HG02938 (cell line): ENCODE results near the gene VDAC1.
"Not testable (repeated sequence)": the region's sequence is repeated elsewhere in the genome, so short reads cannot be mapped to it uniquely, and the experiment has no call there.

ENCODE experiments used
- ATAC-seq: cut with Tn5 transposase; IDR thresholded peaks from one replicate; pipeline ENCODE4 v1.9.1; 2021; ENCODE audit warnings: mild to moderate bottlenecking, moderate library complexity; ENCODE audit not compliant: unreplicated experiment

VDAC1 gene

DNA sequence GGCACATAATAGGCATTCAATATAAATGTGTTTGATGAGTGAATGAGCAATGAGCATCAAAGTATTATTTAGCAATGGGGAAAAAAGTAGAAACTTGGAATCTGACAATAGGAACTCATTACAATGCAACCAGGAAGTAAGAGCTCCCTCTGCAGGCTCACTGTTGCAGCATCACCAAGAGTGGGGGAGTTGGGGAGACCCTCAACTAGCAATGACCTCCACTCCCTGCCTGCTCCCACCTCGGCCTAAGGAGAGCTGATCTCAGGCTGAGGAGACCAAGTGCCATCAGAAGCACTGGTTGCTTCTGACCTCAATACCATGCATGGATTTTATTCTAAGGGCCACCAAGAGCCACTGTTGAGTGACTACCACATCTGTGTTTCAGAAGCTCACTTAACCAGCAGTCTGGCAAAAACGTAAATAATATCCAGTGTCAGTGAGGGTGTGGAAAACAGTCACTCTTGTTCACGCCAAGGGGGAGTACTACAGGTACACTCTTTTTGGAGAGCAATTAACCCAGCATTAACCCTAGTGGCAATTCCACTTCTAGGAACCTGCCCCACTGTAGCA, 8.0 kb downstream of the VDAC1 start:
- ATAC-seq: no peak

DNA sequence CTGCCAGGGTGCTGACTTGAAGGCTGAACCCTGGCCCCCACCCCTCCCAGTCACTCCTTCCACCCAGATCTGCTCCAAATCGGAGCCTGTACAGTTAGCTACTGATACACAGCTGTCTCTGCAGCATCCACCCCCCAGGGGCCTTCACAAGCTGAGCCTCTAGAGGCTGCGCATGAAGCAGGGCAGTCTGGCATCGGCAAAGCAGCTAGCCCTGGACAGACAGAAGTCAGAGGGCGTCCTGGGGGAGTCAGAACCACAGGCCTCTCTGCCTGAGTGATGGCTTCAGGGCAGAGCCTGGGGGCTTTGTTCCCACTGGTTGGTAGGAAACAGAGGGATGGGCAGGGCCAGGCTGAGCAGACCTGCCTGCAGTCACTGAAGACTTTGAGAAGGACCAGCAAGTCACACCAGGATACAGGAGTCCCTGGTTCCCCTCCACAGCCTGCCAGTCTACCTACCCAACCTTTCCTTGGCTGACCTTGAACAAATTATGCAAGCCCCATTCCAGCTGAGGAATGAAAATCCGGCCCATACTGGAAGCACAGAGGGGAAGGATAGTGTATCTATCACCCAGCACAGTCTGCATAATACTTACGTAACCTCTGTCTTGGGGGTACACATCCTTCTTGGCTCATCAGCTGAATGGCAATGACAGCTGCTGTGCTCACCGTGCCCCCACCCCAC, 8.8 kb downstream of the VDAC1 start:
- no peak for ATAC-seq

DNA sequence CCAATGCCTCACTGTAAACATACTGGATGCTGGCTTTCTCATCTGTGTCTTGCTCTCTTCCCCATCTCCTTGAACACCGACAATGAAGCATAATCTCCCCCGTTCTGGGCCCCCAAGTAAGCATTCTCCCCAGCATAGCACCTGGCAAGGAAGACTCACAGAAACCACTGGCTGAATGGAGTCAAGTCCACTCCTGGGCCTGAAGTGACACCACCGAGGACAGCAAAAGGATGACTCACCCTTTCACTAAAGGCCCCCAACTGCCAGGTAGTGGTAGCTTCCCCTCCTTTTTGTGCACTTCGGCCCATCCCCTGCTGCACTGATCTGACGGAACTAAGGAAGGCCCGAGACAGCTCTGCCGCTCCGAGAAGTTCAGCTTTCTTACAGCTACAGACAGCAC, 9.4 kb downstream of the VDAC1 start:
- ATAC-seq: no peak

DNA sequence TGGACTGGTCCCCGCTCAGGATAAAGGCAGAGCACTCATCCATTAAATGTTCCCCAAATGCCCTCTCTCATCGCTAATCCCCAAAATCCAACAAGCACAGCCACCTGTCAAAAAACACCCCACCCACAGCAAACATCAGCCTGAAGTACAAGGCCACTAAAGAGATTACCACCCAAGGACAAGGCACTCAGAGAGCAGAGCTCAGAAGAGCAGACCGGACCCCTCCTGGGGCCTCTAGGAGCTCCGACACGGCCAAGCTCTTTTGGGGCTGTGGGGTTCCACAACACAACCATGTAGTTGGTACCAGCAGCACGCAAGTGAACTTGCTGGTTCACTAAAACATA, 9.8 kb downstream of the VDAC1 start:
- no peak for ATAC-seq

DNA sequence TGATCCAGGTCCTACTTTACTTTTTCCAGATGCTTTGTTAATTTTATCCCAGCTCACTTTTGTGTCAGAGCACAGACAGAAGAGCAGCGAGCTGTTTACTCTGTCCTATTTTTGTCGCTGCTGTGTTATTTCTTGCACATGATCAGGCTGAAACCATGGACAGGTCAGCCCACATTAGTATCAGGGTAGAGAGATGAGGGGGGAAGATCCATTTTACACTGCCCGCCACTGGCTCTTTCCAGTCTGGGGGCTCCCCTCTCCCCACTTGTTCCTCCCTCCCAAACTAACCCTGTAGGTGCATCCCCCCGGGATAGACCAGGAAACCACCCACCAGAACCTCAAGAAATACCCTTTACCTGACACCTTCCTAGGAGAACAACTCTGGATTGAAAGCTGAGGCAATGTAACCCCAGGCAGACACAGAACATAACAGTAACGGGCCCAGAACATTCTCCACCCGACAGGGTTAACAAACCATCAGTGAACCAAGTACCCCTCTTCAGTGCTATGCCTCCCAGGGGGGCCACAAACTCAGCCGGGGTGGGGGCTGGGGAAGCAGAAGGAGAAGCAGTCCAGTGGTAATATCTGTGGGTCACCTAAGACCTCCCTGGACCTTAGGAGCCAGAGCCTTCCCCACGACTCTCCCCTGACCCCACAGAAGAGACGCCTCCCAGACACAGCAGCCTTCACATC, 10.3 kb downstream of the VDAC1 start:
- ATAC-seq: no peak

DNA sequence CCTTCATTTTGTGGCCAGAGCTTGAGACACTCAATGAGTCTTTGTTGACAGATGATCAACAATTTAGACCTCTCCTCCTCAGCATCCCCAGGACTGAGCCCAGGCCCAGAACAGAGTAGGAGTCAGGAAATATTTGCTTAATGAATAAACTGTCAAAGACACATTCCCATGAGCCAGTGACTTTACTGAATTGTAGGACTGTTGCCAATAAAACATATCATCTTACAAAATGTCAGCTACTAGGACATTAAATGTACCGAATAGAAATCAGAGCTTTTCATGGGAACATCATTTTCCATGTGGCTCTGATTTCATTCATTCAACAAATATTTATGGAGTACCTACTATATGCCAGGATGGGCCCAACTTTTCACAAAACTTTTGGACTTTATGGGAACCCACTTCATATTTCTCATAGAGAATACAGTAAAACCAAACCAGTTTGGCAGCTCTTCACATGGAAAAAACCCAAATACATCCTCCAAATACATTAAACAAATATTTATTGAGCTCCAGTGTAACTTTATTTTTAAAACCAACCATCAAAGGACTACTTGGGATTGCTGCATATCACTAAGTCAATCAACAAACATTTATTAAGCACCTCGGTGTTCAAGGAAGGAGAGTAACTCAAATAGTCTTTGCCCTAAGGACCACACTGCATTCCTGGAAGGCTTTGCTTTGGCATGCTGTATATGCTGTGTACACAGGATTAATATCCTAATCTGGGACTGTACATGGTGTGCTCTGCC, 11.4 kb downstream of the VDAC1 start:
- ATAC-seq: no peak

DNA sequence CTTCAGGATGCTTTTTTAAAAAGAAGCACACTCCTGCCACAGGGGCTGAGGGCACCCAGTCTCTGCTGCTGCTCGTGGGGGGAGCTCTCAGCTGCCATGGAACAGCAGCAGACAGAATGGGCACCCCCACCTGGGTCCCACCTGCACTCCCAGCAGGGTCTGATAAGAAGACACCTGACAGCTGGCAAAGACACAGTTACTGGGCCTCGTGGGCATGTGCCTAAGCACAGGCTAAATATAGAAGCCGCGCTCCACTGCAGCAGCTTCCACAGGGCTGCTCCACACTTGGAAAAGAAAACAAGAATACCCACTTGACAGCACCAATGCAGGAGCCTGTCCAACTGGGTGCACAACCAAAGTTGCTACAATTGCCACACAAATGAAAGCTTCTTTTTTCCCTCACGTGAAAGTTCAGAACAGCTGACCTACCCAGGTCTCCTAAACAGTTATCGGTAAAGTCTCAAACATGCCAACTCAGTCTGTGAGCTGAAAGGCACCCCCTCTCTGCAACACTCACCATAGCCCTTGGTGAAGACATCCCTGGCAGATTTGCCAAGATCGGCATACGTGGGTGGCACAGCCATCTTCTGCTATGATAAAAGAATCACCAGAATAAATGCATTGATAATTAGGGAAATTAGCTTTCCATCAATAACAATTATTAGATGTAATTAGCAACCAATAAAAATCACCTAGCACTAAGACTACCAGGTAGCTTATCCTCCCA, 12.2 kb downstream of the VDAC1 start:
- ATAC-seq: no peak

DNA sequence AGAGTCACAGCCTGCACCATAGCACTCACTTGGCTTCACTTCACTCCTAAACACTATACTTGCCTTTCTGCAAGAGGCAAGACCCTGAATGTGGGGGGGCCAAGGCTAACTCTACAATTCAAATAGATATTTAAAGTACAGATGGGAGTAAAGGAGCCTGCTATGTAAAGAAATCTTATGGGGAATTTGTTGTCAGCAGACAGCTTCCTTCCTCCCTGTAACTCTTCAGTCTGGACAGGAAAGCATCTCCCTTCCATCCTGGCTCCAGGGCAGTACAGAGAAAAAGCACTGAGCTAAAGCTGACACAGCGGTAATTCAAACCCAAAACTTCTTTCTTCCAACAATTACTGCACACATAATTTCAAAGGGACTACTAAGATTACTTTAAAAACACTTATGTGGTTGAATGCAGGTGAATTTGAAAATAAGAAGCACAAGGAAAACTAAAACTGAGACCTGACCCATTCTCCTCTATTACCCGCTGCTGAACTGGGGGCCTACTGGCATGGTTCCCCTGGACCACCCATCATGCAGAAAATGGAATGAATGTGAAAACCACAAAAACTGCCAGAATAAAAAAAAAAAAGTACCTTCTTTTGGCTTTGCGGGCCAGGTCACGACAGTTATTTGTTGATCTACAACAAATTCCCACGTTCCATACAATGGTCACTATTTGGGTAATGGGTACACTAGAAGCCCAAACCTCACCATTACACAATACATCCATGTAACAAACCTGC, 13.4 kb downstream of the VDAC1 start:
- no peak for ATAC-seq

DNA sequence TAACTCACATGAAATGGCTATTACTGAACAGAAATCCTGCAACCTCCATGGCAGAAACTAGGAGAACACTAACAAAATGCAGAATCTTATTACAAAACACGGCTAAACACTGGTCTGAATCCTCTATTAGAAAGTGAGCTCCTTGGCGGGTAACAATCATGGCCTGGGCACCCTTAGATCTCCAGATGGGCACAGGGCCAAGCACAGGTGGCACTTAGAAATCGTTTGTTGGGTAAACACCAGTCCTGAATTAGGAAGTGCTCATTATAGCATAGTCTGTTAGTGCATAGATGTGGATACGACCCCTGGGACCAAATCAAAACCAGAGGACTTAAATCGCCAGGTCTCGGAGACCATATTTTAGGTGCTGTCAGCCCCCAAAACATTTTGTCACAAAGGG, 14.4 kb downstream of the VDAC1 start:
- no peak for ATAC-seq

DNA sequence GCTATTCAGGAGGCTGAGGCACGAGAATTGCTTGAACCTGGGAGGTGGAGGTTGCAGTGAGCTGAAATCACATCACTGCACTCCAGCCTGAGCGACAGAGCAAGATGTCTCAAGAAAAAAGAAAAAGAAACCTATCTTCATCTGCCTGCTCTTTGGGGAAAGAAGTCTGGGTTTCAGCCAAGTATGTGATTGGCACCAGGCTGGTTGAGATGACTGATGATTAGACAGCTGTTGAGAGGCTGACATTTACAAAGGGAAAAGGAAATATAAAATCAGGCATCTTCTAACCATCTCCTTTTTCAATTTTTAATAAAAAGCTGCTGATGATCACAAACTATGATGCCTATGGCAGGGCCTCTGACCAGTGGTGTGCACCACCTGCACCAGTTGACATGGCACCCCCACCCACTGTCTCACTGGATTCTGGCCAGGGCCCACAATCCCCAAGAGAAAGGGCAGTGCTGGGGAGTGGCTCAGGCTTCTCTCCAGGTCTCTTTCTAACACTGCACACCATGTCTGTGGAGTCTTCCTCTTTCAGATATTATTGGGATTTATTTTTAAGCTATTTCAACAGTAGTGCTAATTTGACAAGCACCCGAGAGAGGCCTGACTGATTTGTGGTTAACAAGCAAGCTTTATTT, 19.1 kb downstream of the VDAC1 start:
- no peak for ATAC-seq

DNA sequence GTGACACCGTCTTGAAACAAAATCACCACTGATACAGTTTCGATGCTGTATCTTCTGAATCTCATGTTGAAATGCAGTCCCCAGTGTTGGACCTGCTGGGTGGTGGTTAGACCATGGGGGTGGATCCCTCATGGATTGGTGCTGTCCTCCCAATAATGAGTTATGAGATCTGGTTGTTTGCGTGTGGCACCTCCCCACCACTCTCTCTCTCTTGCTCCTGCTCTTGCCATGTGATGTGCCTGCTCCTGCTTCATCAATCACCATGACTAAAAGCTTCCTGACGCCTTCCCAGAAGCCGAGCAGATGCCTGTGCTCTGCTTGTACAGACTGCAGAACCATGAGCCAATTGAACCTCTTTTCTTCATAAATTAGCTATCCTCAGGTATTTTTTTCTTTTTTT, 21.1 kb downstream of the VDAC1 start:
- no peak for ATAC-seq

DNA sequence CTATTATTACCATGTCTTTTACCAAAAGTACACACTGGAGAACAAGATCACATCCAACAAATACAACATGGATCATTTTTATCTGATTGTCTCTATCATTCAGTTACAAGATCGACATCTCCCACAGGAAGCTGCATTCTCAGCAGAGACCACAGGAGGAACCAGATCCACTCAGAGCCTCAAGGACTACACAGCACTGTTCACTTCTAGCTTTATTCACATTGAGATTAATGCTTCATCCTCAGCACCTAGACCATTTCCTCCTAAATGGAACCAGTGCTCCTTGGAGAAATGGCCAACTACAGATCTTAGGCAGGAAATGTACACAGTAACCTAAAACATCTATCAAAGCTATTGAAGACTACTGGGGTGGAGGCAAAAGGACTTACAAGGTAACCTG, 23.1 kb downstream of the VDAC1 start:
- no peak for ATAC-seq

DNA sequence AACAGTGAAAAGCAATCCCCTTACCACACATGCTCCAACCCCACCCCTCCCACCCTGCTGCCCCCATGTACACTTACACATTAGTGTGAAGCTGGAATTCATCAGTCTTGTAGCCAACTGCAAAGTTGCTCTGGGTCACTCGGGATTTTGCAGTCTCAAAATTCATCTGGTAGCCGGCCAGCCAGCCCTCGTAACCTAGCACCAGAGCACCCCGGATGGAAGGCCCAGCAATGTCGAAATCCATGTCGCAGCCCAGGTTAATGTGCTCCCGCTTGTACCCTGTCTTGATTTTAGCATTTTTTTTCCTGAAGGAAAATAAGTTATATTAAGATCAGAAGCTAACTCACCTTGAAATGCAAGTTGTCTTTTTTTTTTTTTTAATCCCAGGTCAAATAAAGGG, 24.1 kb downstream of the VDAC1 start:
- no peak for ATAC-seq

DNA sequence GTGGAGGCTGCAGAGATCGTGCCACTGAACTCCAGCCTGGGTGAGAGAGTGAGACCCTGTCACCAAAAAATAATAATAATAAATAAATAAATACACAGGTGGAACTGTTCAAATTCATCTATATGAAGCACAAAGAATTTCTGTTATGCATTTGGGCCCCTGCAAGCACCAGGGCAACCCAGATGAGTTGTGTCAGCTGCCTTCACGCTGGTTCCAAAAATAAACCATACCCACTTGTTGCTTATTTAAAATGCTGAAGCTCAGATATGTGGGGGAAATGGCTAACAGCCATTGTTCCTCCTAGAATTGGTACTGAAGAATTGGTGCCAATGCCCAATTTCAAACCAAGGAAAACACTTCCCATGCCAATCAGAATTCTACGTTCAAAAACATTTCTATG, 25.8 kb downstream of the VDAC1 start:
- ATAC-seq: no peak

DNA sequence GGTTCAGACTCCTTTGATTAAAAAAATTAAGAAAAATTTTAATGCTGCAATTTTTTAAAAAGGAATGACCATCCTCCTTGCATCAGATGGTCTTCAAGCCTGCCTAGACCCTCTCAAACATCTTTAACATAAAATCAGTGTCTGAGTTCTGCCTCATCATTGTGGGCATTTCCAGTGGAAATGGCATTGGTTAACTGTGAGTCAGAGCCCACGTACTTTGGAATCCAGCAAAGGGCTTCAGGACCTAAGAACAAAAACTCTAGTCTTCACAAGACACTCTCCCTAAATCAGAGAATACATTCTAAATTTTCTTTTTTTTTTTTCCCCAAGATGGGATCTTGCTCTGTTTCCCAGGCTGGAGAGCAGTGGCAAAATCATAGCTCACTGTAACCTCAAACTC, 26.9 kb downstream of the VDAC1 start:
- ATAC-seq: no peak

DNA sequence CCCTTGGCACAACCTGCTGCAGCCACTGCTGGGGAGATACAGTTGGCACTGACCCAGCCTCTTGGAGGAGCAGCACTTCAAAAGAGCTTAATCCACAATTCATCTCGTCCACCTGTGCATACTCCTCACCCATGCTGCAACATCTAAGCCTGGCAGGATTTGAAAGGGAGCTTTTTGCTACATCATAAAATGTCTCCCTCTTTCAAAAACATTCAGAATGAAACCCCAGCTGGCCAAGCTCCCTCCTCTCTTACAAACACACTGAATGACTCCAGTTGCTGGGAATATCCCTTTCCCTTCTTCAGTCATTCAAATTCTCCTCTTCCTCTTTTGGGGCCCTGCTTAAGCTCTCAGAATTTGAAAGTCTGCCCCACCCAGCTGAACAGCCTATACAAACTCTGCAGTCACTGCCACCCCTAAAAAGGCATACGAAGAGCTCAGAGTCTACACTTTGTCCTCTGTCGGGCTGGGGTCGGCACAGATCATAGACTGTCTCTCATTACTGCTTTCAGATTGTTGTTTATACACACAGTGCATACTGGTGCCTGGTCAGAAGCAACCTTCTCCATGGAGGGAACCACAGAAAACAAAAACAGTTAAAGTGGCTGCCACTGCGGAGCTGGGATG, 27.5 kb downstream of the VDAC1 start:
- no peak for ATAC-seq

DNA sequence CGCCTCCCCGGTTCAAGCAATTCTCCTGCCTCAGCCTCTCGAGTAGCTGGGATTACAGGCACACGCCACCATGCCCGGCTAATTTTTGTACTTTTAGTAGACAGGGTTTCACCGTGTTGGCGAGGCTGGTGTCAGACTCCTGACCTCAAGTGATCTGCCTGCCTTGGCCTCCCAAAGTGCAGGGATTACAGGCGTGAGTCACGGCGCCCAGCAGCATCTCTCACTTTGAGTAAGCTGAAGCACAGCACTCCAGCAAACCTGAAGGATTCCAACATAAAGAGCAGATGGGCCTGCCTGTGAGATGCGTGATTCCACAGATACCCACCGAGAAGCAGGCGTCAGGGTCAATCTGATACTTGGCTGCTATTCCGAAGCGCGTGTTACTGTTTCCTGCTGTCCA, 29.2 kb downstream of the VDAC1 start:
- not testable (repeated sequence) for ATAC-seq

DNA sequence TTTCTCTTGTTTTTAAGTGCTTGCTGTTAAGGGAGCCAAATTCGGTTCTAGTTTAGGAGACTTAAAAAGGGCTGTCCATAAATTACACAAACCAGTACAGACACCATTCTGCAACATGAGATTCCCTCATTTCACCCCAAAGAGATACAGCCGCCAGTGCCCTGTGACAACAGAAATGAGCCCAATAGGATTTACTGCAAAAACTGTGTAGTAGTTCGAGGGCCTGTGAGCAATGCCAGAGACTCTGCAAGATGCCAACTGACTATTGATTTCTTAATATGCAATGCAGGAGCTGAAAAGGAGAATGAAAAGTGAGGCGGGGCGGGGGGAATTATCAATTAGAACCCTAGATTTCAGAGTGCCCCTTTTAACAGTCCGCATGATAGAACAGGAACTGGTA, 30.6 kb downstream of the VDAC1 start:
- no peak for ATAC-seq

DNA sequence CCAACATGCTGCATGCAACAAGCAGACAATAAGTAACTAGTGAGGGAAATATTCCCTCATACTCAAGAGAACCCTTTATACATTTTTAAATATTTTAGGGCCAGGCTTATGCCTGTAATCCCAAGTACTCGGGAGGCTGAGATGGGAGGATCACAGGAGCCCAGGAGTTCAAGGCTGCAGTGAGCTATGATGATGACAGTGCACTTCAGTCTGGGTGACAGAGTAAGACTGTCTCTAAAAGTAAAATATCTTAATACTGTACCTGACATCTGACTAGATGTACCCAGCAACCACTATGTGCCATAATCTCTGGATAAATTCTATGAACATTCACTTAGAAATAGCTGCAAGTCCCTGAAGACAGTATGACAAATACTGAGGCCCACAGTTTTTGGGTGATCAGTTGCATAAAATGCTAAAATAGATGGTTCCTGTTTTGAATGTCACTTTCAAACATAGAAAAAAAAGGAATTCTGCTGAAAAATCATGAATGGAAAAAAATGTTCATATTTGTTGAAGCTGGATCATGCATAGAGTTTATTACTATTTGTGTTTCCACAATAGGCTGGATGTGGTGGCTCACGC, 34.4 kb downstream of the VDAC1 start:
- no peak for ATAC-seq
